ENCODE measurements around the gene SNX19. TPM values are rescaled to one million over a fixed set of nuclear protein-coding genes. Genes with fewer than 3 reads are reported as not detected.

The SNX19 gene
- total RNA-seq, 1 experiment from 2014 or later: 34.4 TPM

- no peak for TF ChIP-seq CTCF (conservative IDR thresholded peaks at IDR 0.05)
- no peak overlapping the region for H3K4me2 ChIP-seq (ENCODE audit: insufficient read depth, insufficient read length, low read length)
- peaks cover 10% of the 10 kb centered on the region for H3K27me3 Mint-ChIP-seq (ENCODE audit: low read depth)
These were observed 67.7 kb downstream of the SNX19 start for GRCh38 chr11:130848361-130849214.

More at GRCh38 chr11:130848361-130849214, 67.7 kb downstream of the SNX19 start:
- Histone ChIP-seq H3K4ac (ENCODE audit: low read depth, low read length) (no peak overlapping the region), H2BK120ac (ENCODE audit: low read depth, low read length, poor library complexity, severe bottlenecking) (no peak overlapping the region), H3K79me2 (ENCODE audit: insufficient read depth, low read length) (no peaks in the 10 kb centered on the region), H3K23me2 (ENCODE audit: insufficient read length, low read depth, low read length, poor library complexity, severe bottlenecking) (no peaks in the 10 kb centered on the region), H2AK5ac (ENCODE audit: insufficient read length, low read length) (no peak overlapping the region), H3K23ac (ENCODE audit: insufficient read length, low read depth, low read length) (no peak overlapping the region), H2BK12ac (ENCODE audit: insufficient read length, low read depth, low read length) (no peak overlapping the region), H4K20me1 (ENCODE audit: control insufficient read depth, insufficient read depth, insufficient read length) (no peaks in the 10 kb centered on the region), H3T11ph (ENCODE audit: low read length) (no peak overlapping the region), H2AFZ (ENCODE audit: low read length) (no peak overlapping the region), H4K8ac (replicated peaks; ENCODE audit: insufficient read length, low read depth, low read length) (no peak overlapping the region), H4K5ac (ENCODE audit: insufficient read length, low read depth, low read length) (no peak overlapping the region), H3K79me1 (ENCODE audit: insufficient read depth, low read depth, low read length, poor library complexity, severe bottlenecking) (no peaks in the 10 kb centered on the region), H2BK5ac (ENCODE audit: insufficient read length, low read length) (no peak overlapping the region), H3K9ac (ENCODE audit: extremely low read depth, insufficient read length, low read length) (no peak overlapping the region), H3K27me3 (ENCODE audit: insufficient read depth, low read length) (no peaks in the 10 kb centered on the region), H2BK15ac (ENCODE audit: low read depth, low read length) (no peak overlapping the region), H3K4me1 (ENCODE audit: insufficient read depth, low read length) (no peaks in the 10 kb centered on the region), H4K91ac (ENCODE audit: insufficient read length, low read depth, low read length) (no peak overlapping the region), H3K18ac (ENCODE audit: insufficient read length, low read depth, low read length) (no peak overlapping the region), H3K9me3 (ENCODE audit: control insufficient read depth, low read depth, low read length) (no peaks in the 10 kb centered on the region), H3K56ac (ENCODE audit: insufficient read length, low read depth, low read length) (no peak overlapping the region), H2BK20ac (ENCODE audit: low read depth, low read length, poor library complexity, severe bottlenecking) (no peak overlapping the region), H3K27ac (ENCODE audit: insufficient read length, low read depth, low read length) (no peak overlapping the region), H3K14ac (ENCODE audit: insufficient read depth, low read length) (no peak overlapping the region)
- no peak overlapping the region for H3K4me3 Mint-ChIP-seq
- no CpG with 5 or more reads among the region's 6 CpGs for WGBS (ENCODE audit: extremely low coverage, insufficient read length, low lambda C conversion rate)
- 0 out of 7 replicates have a peak, but pooled peaks cover 0 to 3% (median 0%) of the 10 kb centered on the region in 3 experiments for H3K36me3 Mint-ChIP-seq (ENCODE audit: insufficient read depth in 1 of 3, low read depth in 3 of 3)
- no peak for DNase-seq
- no peak overlapping the region for H3K27ac Mint-ChIP-seq
- peaks cover 3 to 7% of the 10 kb centered on the region in 2 experiments; a peak in 2 of 5 replicates for H3K9me3 Mint-ChIP-seq
- H3K4me1 Mint-ChIP-seq: peaks cover 3 to 4% of the 10 kb centered on the region in 2 experiments

Data from H9 (cell line).